CD4-positive, alpha-beta T cell treated with Interleukin-6 at 100 ng/mL for 8 hours (primary cell): Measurements from ENCODE around the gene RALBP1.
"Not testable (repeated sequence)": the region's sequence is repeated elsewhere in the genome, so short reads cannot be mapped to it uniquely, and the experiment has no call there.

ENCODE experiments used
- DNase-seq: peaks from one replicate; pipeline ENCODE4 v3.0.0-alpha.2; 2020; ENCODE audit warnings: mixed read lengths, low spot score

Gene RALBP1

GRCh38 chr18:9474983-9475642, at the start of gene RALBP1:
Gene RALBP1, plus strand, starts transcription at chr18:9475513. Its CDS starts 37,533 bp downstream, at chr18:9513046.
- DNase-seq = peak; percentile 98

DNA sequence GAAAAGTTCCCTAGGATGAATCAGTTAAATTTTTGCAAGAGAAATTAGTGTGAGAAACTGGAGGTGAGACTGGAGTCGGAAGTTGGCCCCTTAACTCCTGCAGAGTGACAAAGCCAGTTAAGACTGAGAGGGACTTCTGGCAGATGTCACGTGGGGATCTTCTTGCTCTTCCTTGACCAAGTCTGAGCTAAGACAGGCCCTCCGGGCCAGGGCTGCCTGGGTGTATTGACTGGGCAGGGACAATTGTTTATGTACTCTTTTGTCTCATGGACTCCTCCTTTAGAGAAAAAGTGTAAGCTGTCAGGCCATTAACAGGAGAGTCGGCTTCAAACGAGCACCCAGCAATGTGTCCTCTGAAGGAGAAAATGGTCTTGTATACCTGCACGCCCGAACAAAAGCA, 48.6 kb upstream of the RALBP1 start:
- DNase-seq = no peak

DNA sequence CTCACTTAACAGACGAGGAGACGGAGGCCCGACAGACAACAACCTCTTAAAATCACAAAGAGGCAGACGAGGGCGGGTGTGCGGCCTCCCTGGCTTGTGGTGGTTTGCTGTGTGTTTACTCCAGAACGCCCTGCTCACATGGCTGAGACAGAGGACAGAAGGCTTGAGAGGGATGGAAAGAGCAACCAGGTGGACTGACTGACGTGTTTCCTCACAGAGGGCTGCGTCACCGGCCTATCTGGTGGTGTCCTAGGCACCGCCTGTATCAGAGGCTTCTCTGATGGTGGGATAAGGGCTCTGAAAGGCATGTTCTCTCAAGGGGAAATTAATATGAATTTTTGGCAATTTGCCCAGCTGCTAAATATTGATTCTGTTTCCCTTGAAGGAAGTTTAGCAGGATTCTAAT, 47.0 kb upstream of the RALBP1 start:
- DNase-seq = no peak

DNA sequence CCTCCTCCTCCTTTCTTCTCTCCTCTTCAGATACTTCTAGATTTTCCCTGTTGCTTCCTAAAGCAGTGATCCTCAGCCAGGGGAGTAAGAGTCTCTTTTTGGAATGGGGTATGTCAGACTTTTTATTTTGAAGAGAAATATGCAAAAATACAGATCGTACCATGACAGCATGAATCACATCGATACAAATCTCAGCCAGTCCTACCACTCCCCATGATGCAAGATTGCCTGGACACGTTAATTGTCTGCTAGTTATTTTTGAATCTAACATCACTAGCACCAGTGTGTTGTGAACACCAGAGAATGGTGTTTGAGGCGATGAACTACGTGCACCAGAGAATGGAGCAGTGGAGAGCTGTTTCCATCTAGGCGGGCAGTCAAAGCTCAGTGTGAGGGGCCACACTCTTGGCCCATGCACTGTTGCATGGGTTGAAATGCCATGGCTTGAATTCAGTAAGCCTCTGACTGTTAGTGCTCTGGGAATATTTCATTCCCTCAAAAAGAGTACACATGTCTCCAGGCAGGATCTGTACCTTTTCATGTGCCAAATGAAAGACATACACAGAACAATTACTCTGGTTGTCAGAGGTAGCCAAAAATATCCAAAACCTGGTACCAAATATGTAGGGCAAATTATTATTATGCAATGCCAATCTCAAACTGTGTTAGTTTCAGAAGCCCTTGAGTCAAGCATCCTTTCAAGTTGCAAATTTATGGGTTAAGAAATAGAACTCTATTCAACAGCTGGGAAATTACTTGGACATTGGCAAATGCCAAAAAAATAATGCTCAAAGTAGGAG, 46.3 kb upstream of the RALBP1 start:
- DNase-seq = no peak

DNA sequence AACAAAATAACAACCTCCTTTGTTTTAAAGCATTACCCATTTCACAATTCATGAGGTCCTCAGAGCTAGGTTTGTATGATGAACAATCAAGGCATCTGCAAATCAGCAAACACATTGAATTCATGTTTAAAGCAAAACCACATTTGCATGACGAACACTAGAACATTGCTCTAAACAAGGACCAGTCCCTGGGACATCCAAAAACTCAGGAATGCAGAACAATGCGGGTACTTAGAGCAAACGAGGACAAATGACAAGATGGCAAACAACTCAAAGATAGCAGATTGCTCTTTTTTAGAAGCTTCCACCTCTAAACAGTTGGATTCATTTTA, 45.7 kb upstream of the RALBP1 start:
- no peak for DNase-seq

GRCh38 chr18:9430315-9430714, 45.0 kb upstream of the RALBP1 start:
- DNase-seq = not testable (repeated sequence)

- no peak for DNase-seq
These were observed 44.0 kb upstream of the RALBP1 start for GRCh38 chr18:9431296-9431695.

- not testable (repeated sequence) for DNase-seq
These were observed 42.2 kb upstream of the RALBP1 start for GRCh38 chr18:9433122-9433521.

DNA sequence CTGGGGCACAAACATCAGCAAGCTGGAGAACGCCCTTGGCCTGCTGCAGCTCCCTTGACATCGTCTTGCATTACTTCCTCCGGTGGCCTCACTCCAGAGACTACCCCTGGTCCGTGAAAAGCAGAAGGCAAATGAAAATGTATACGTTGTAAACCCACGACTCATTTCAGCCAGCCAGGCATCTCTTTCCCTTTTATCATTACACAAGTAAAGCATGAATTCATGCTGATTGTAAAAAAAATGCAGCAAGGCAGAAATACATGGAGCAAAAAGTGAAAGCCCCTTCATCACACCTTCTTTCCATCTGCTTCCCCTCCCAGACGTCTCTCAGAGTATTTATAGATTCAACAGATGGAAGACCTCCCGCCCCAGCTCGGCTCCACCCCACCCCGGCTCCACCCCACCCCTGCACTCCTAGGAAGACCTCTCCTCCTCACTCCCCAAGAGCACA, 41.6 kb upstream of the RALBP1 start:
- DNase-seq = no peak

GRCh38 chr18:9434122-9434701, 41.1 kb upstream of the RALBP1 start:
- DNase-seq = no peak

DNA sequence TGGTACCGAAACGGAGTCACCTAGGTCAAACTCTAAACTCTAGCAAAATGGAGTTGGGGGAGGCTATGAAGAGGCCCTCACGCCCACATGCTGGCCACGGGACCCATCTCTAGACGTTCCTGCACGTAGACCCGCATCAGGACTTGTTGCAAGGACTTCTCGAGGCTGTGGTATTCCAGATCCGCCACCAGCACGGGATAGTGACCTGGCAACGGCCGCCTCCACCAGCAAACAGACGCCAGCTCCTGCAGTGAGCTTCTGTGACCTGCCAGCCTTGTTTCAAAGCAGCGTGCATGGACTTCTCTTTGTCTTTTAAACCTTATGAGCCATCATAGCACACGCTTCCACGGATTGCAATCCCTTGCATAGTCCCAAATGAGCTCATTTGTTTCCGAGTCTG, 40.3 kb upstream of the RALBP1 start:
- no peak for DNase-seq

DNA sequence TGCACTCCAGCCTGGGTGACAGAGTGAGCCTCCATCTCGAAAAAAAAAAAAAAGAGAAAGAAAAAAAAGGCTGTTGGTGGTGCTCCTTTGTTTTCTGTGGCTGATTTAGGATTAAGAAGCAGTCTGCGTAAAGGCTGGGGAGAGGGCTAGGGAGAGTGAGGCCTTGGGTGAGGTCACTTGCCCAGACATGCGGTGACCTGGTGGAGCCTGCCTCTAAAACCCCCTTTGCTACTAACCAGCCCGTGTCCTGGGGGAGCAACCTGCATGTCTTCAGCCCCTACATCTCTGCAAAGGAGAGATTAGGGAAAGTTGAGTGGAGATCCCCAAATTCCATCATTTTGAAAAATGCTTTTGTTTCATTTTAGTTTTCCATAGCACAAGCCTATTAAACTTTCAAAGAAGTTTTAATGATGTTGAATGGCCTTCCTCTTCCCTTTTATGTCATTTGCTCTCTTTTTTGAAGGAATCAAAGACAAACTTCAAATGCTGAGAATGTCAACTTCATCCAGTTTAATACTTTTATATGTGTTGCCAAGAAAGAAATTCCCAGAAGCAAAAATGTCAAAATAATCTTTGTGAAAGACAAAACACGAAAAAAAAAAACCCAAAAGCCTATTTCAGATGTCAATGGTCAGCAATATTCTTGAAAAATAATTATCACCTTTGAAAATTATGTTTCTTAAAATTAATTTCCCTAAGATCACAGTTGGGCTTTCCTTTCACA, 38.9 kb upstream of the RALBP1 start:
- DNase-seq = no peak

DNA sequence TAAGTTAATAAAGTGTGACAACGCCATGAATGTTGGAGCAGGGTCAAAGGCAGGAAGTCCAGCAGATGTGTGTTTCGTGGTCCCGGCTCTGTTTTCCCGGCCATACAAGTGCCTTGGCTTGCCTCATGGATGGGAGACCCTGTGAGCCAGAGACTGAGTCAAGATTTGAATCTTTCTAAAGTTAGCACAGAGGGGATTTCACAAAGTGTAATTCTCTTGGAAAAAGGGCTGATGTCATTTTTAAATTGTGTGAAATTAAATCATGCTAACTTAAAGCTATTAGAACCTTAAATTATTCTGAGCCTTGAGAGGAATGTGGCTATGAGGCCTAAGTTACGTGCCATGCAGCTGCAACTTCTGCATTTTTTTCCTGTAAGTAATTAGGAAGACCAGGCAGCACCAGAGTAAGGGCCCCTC, 38.3 kb upstream of the RALBP1 start:
- no peak for DNase-seq

GRCh38 chr18:9437672-9438071, 37.6 kb upstream of the RALBP1 start:
- DNase-seq = no peak

- no peak for DNase-seq
These were observed 34.3 kb upstream of the RALBP1 start for GRCh38 chr18:9441061-9441460.

DNA sequence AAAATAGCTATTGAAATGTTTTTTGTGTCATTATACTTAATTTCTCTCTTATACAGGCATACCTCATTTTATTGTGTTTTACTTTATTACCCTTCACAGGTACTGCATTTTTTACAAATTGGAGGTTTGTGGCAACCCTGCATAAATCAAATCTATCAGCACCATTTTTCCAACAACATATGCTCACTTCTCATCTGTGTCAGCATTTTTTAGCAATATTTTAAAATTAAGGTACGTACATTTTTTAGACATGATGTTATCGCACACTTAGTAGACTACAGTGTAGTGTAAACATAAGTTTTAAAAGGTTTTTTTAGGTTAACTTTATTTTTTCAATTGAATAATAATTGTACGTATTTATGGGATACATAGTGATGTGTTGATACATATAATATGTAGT, 30.8 kb upstream of the RALBP1 start:
- DNase-seq = no peak

GRCh38 chr18:9446839-9447238, 28.5 kb upstream of the RALBP1 start:
- no peak for DNase-seq

DNA sequence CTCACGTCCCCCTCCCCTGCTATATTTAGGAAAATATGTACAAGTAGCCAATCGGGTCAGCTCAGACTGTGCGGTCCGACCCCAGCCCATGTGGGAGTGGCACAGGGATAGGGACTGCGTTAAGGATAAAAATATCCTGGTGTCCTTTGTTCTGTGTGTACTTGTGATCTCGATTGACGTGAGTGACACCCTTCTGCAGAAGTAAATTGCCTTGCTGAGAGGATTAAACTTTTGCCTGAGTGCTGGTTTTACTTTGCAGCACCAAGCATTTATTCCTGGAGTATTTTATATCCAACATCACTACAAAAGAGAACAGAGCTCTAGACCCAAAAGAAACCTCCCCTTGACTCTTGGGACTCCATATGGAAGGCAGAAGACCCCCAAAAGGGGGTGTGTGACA, 28.0 kb upstream of the RALBP1 start:
- DNase-seq = no peak

DNA sequence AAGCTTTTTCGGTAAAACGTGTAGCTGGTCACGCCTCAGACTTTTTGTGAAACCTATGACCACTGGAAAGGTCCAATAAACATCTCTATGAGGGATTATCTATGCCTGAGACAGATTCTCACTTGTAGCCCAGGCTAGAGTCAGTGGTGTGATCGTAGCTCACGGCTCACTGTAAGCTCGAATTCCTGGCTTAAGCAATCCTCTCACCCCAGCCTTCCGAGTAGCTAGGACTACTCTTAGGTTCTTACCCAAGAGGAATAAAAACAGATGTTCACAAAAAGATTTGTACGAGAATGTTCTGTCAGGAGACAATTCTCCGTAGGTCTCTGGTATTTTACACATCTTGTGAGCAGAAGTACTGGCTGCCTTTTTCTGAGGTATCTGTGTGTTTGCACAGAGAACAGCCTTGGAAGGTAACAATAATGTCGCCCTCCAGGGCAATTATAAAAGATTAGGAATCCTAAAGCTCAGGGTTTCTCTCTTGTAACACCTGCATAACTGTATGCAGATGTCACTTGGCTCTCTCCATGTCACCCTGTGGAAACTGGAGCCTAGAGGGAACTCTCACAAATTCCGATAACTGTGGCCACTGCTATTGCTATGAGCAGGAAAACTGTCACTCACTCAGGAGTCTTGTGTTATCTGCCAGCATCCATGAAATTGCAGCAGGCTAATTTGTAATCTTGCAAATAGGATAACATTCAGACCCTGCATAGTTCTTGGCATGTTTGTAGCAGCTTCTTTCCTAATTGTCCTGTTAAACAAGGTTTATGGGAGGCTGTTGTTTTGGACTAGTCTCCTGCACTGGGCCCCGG, 25.5 kb upstream of the RALBP1 start:
- no peak for DNase-seq

DNA sequence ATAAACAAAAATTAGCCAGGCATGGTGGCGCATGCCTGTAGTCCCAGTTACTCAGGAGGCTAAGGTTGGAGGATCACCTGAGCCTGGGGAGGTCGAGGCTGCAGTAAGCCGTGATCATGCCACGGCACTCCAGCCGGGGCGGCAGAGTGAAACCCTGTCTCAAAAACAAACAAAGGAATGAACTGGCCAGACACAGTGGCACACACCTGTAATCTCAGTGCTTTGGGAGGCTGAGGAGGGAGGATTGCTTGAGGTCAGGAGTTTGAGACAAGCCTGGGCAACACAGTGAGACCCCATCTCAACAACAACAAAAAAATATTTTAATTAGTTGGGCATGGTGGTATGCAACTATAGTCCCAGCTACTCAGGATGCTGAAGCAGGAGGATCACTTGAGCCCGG, 24.4 kb upstream of the RALBP1 start:
- not testable (repeated sequence) for DNase-seq

DNA sequence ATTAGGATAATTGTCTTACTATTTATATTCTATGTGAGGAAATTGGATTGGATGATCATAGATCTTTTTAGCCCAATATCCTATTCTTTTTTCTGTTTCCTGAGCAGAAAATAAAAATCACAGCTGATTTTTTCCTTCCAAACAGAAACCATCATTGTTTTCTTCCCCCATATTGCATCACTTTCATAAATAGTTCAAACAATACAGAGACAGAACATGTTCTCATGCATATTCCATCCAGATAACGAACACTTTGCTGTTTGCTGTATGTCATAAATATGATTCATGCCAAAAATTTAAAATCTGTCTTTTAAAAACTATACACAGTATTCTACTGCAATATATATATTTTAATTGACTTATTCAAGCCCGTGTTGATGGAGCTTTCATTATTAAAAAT, 22.0 kb upstream of the RALBP1 start:
- DNase-seq = no peak
